Rectal smooth muscle tissue (tissue), 1 donor: ENCODE results near the gene LIMCH1.
A peak's percentile ranks its signal among the peaks of the same experiment; 100 is the strongest.
"Not testable (repeated sequence)": the region's sequence is repeated elsewhere in the genome, so short reads cannot be mapped to it uniquely, and the experiment has no call there.

ENCODE experiments used
- H3K27ac ChIP-seq: one replicate; pipeline ENCODE4 v1.7.0; 2013; ENCODE audit warnings: low read depth, low read length, inconsistent platforms
- H3K27me3 ChIP-seq: one replicate; pipeline ENCODE4 v1.7.0; 2013; ENCODE audit warnings: low read length; ENCODE audit not compliant: control insufficient read depth, insufficient read depth
- H3K36me3 ChIP-seq: one replicate; pipeline ENCODE4 v1.7.0; 2013; ENCODE audit warnings: low read length; ENCODE audit not compliant: control insufficient read depth, insufficient read depth
- H3K4me1 ChIP-seq: one replicate; pipeline ENCODE4 v1.7.0; 2013; ENCODE audit warnings: low read length; ENCODE audit not compliant: control insufficient read depth, insufficient read depth
- H3K4me3 ChIP-seq: one replicate; pipeline ENCODE4 v1.7.0; 2013; ENCODE audit warnings: low read length
- H3K9ac ChIP-seq: one replicate; pipeline ENCODE4 v1.7.0; 2013; ENCODE audit warnings: low read length

The LIMCH1 gene, protein sequence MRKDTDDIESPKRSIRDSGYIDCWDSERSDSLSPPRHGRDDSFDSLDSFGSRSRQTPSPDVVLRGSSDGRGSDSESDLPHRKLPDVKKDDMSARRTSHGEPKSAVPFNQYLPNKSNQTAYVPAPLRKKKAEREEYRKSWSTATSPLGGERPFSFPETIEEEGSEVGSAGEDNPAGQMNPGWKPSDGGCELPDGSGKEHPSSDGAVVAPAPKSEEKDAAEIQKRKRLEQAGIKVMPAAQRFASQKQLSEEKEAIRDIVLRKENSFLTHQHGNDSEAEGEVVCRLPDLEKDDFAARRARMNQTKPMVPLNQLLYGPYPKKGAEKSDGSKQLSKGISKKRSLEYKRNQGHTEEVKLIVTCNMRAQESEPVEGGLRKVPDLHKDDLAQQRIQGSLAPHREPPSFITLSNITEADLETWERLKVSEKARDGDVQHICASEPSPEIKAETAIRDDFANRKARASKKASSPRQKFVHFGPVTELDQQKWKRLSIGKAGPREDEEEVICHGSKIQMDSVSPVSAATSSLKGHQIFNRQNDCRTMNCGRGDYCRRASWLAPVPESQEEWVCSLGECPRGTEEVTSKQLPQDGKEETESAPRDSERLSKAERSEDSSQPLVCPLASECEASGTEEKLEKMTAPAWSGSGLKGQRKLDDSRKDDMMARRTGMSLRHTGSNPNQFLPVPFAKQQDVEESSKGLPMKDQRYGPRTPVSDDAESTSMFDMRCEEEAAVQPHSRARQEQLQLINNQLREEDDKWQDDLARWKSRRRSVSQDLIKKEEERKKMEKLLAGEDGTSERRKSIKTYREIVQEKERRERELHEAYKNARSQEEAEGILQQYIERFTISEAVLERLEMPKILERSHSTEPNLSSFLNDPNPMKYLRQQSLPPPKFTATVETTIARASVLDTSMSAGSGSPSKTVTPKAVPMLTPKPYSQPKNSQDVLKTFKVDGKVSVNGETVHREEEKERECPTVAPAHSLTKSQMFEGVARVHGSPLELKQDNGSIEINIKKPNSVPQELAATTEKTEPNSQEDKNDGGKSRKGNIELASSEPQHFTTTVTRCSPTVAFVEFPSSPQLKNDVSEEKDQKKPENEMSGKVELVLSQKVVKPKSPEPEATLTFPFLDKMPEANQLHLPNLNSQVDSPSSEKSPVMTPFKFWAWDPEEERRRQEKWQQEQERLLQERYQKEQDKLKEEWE (N-terminal part only)

DNA sequence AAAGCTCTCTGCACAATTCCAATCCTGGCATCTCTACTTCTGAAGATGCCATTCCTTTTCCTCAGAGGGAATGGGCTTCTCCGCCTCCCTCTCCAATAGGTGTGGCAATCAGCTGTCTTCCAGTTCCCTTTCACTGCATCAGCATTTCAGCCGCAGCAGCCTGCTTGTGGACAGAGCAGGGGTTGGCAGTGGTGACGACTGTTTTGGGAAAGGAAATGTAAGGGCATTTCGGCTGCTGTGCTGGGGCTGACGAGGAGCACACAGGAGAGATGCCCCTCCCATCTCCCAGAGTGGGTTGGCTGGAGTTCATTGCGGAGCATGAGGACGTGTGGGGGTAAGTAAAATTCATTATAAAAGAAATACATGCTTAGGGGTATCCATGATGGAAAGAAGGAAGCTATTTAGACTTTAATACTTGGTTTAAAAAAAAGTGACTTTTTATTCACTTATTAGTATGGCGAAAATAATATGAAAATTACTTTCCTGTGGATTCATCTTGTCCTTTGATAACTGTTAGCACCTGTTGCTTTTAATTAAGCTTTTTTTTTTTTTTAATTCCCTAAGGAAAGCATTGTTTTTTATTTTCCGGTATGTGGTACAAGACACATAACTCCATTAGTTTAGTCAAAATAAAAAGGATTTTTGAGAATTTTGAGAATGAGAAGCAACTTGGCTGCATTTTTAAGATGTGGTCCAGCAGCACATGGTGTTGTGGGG, at the start of gene LIMCH1:
LIMCH1 (plus strand) TSS at position 141 of the 717 bp plus-strand sequence. CDS start 67,839 bp downstream, outside the sequence.
- Histone ChIP-seq H3K4me1 (peaks cover 17% of the 10 kb centered on the region), H3K36me3 (no peaks in the 10 kb centered on the region), H3K9ac (no peak within 1 kb of the TSS), H3K27ac (peak within 1 kb of the TSS; percentile 54), H3K27me3 (no peaks in the 10 kb centered on the region), H3K4me3 (no peak within 1 kb of the TSS)

DNA sequence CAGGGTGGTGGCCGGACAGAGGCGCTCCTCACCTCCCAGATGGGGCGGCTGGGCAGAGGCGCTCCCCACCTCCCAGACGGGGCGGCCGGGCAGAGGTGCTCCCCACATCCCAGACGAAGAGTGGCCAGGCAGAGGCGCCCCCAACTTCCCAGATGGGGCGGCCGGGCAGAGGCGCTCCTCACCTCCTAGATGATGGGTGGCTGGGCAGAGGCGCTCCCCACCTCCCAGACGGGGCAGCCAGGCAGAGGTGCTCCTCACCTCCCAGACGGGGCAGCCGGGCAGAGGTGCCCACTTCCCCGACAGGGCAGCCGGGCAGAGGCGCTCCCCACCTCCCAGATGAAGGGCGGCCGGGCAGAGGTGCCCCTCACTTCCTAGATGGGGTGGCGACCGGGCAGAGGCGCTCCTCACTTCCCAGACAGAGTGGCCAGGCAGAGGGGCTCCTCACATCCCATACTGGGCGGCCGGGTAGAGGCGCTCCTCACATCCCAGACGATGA, 46.8 kb upstream of the LIMCH1 start:
- H3K27me3 ChIP-seq, H3K4me1 ChIP-seq, H3K4me3 ChIP-seq, H3K9ac ChIP-seq, H3K36me3 ChIP-seq, H3K27ac ChIP-seq: not testable (repeated sequence)

- Histone ChIP-seq H3K27ac (no peak overlapping the region), H3K4me3 (no peak overlapping the region), H3K4me1 (no peaks in the 10 kb centered on the region), H3K36me3 (no peaks in the 10 kb centered on the region), H3K27me3 (no peaks in the 10 kb centered on the region), H3K9ac (no peak overlapping the region)
Measured at GRCh38 chr4:41496977-41497376, 41.0 kb upstream of the LIMCH1 start.

GRCh38 chr4:41498177-41498576, 39.8 kb upstream of the LIMCH1 start:
- Histone ChIP-seq H3K4me1 (no peaks in the 10 kb centered on the region), H3K36me3 (no peaks in the 10 kb centered on the region), H3K9ac (no peak overlapping the region), H3K27ac (no peak overlapping the region), H3K4me3 (no peak overlapping the region), H3K27me3 (no peaks in the 10 kb centered on the region)

DNA sequence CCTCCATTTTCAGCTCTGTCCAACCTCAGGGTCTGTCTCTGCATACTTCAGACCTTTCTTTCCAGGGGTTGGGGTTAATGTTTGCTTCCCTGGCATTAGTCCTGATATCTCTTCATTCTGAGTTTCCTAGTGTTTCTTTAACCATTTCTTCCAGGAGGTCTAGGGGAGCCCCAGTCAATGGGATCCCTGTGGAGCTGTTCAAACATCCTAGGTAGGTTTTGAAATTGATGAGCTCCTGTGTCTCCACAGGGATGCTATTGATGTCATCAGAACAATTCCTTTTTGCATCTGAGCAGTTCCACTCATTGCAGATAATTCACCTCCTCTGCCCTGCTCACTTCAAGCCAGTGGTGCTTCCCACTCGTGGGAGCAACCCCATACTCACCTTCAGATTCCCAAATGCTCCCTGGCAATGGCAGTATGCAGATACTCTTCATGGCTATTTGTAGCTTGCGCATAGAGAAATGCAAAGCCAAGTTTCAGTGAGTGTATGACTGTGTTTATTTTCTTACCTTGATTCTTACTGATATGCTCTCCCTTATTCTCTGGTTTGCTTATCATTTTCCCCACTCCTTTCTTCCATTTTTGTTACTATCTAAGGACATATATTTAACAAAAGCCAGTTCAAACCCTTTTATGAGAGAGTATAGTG, 33.7 kb upstream of the LIMCH1 start:
- Histone ChIP-seq H3K4me1 (no peaks in the 10 kb centered on the region), H3K27me3 (no peaks in the 10 kb centered on the region), H3K27ac (no peak overlapping the region), H3K36me3 (no peaks in the 10 kb centered on the region), H3K4me3 (no peak overlapping the region), H3K9ac (no peak overlapping the region)

GRCh38 chr4:41505161-41505661, 32.7 kb upstream of the LIMCH1 start:
- no peaks in the 10 kb centered on the region for H3K4me1 ChIP-seq

GRCh38 chr4:41506130-41506529, 31.8 kb upstream of the LIMCH1 start:
- Histone ChIP-seq H3K36me3 (no peaks in the 10 kb centered on the region), H3K9ac (no peak overlapping the region), H3K27me3 (no peaks in the 10 kb centered on the region), H3K27ac (no peak overlapping the region), H3K4me1 (no peaks in the 10 kb centered on the region), H3K4me3 (no peak overlapping the region)

More at GRCh38 chr4:41505161-41505661, 32.7 kb upstream of the LIMCH1 start:
- Histone ChIP-seq H3K36me3 (no peaks in the 10 kb centered on the region), H3K4me3 (no peak overlapping the region), H3K27ac (no peak overlapping the region), H3K27me3 (no peaks in the 10 kb centered on the region), H3K9ac (no peak overlapping the region)

DNA sequence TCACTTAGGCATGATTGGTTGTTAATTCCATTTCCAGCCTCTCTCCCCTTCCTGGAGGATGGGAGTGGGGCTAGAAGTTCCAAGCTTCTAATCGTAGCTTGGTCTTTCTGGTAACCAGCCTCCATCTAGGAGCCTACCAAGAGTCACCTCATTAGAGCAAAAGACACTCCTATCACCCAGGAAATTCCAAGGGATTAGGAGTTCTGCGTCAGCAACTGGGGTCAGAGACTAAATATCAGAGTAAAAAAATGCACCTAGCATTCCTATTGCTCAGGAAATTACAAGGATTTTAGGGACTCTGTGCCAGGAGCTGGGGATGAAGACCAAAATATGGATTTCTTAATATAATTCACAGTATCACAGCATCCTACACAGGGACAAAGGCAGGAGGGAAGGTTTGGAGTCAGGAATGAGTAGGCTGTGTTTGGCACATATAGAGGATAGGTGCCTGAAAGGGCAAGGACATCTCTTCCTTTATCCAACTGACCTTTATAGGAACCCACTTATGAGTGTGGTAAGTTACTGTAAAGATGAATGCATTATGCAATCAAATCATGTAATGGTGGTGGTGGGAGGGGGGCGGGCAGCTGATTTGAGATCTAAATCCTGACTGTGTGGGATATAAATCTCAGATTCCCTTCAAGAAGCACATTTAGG, 30.5 kb upstream of the LIMCH1 start:
- Histone ChIP-seq H3K4me1 (no peaks in the 10 kb centered on the region), H3K36me3 (no peaks in the 10 kb centered on the region), H3K4me3 (no peak overlapping the region), H3K9ac (no peak overlapping the region), H3K27ac (no peak overlapping the region), H3K27me3 (no peaks in the 10 kb centered on the region)

- H3K4me1 ChIP-seq = no peaks in the 10 kb centered on the region
- H3K27ac ChIP-seq = no peak overlapping the region
- H3K36me3 ChIP-seq = peaks cover 2% of the 10 kb centered on the region
- H3K4me3 ChIP-seq = no peak overlapping the region
- no peak overlapping the region for H3K9ac ChIP-seq
- no peaks in the 10 kb centered on the region for H3K27me3 ChIP-seq
Measured at GRCh38 chr4:41509451-41509866, 28.5 kb upstream of the LIMCH1 start.

- H3K27ac ChIP-seq = no peak overlapping the region
- H3K9ac ChIP-seq = no peak overlapping the region
- H3K4me1 ChIP-seq = no peaks in the 10 kb centered on the region
- no peaks in the 10 kb centered on the region for H3K27me3 ChIP-seq
- peaks cover 2% of the 10 kb centered on the region for H3K36me3 ChIP-seq
- no peak overlapping the region for H3K4me3 ChIP-seq
Measured at GRCh38 chr4:41510179-41510578, 27.8 kb upstream of the LIMCH1 start.

DNA sequence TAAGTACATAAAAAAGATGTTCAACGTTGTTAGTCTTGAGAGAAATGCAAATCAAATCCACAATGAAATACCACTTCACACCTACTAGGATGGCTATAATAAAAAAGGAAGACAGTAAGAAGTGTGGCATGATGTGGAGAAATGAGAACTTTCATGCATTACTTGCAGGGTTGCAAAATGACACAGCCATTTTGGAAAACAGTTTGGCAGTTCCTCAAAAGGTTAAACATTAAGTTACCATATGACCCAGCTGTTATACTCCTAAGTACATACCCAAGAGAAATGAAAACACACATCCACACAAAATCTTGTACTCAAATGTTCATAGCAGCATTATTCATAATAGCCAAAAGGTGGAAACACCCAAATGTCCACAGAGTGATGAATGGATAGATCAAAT, 25.8 kb upstream of the LIMCH1 start:
- Histone ChIP-seq H3K4me1 (no peaks in the 10 kb centered on the region), H3K4me3 (no peak overlapping the region), H3K27me3 (no peaks in the 10 kb centered on the region), H3K9ac (no peak overlapping the region), H3K36me3 (peaks cover 2% of the 10 kb centered on the region), H3K27ac (no peak overlapping the region)
